Neural cell (in vitro differentiated cells): Measurements from ENCODE around the gene TJP1. TPM values are rescaled to one million over a fixed set of nuclear protein-coding genes. Genes with fewer than 3 reads are reported as not detected.

Experiments
- H2AFZ ChIP-seq: fragments of 200-600, 300-800 bp; sonication (generic), shearing (Covaris generic); 2 replicates; pipeline ENCODE4 v1.6.0; 2014; ENCODE audit warnings: low read depth, mild to moderate bottlenecking, antibody characterized with exemption, low read length, moderate library complexity
- H3F3A ChIP-seq: fragments of 200-600 bp; shearing (Covaris generic); 2 replicates; pipeline ENCODE4 v1.6.1; 2016; ENCODE audit warnings: mild to moderate bottlenecking, moderate library complexity, mixed read lengths, antibody characterized with exemption, low read length; ENCODE audit not compliant: insufficient read depth, poor library complexity, severe bottlenecking
- H3K27ac ChIP-seq: fragments of 200-600, 300-800 bp; sonication (generic), shearing (Covaris generic); 2 replicates; pipeline ENCODE4 v1.5.1; 2014; ENCODE audit warnings: mild to moderate bottlenecking, low read length, moderate library complexity
- H3K27me3 ChIP-seq: fragments of 300-800, 200-600 bp; sonication (generic), shearing (Covaris generic); 2 replicates; pipeline ENCODE4 v1.6.0; 2014; ENCODE audit warnings: mild to moderate bottlenecking, low read depth, low read length, moderate library complexity; ENCODE audit not compliant: insufficient read depth
- H3K36me3 ChIP-seq: fragments of 300-800, 200-600 bp; sonication (generic), shearing (Covaris generic); 2 replicates; pipeline ENCODE4 v1.5.1; 2014; ENCODE audit warnings: mild to moderate bottlenecking, antibody characterized with exemption, low read length, moderate library complexity; ENCODE audit not compliant: insufficient read depth
- H3K4me2 ChIP-seq: fragments of 300-800, 200-600 bp; sonication (generic), shearing (Covaris generic); 2 replicates; pipeline ENCODE4 v1.6.0; 2014; ENCODE audit warnings: mild to moderate bottlenecking, low read length
- H3K4me3 ChIP-seq: fragments of 300-800, 200-600 bp; sonication (generic), shearing (Covaris generic); 2 replicates; pipeline ENCODE4 v1.5.1; 2014; ENCODE audit warnings: mild to moderate bottlenecking, low read length, moderate library complexity
- H3K79me2 ChIP-seq: fragments of 200-600 bp; shearing (Covaris generic); replicated peaks from 2 replicates; pipeline ENCODE4 v1.6.0; 2014; ENCODE audit warnings: mild to moderate bottlenecking, low read length, moderate library complexity; ENCODE audit not compliant: insufficient read depth
- H3K9ac ChIP-seq: fragments of 300-800, 200-600 bp; sonication (generic), shearing (Covaris generic); 2 replicates; pipeline ENCODE4 v1.6.1; 2016; ENCODE audit warnings: mild to moderate bottlenecking, low read length, mixed read lengths
- H3K9me2 ChIP-seq: fragments of 200-600 bp; shearing (Covaris generic); 2 replicates; pipeline ENCODE4 v1.6.1; 2016; ENCODE audit warnings: mild to moderate bottlenecking, low read length, mixed read lengths; ENCODE audit not compliant: insufficient read depth
- H3K9me3 ChIP-seq: fragments of 200-600, 300-800 bp; sonication (generic), shearing (Covaris generic); 2 replicates; pipeline ENCODE4 v1.6.1; 2016; ENCODE audit warnings: mild to moderate bottlenecking, mixed run types, low read length, moderate library complexity, mixed read lengths
- H4K20me1 ChIP-seq: fragments of 200-600 bp; shearing (Covaris generic); 2 replicates; pipeline ENCODE4 v1.6.1; 2016; ENCODE audit warnings: mild to moderate bottlenecking, mixed run types; ENCODE audit not compliant: insufficient read depth
- CTCF ChIP-seq: fragments of 450-650 bp; IDR thresholded peaks from 2 replicates; pipeline ENCODE4 v1.5.1; 2014; ENCODE audit warnings: antibody characterized with exemption, mild to moderate bottlenecking, moderate library complexity; ENCODE audit not compliant: poor library complexity, severe bottlenecking
- EP300 ChIP-seq: fragments of 450-650 bp; conservative IDR thresholded peaks from 2 replicates; pipeline ENCODE4 v1.6.1; 2014; ENCODE audit warnings: antibody characterized with exemption, mild to moderate bottlenecking, moderate library complexity; ENCODE audit not compliant: poor library complexity, severe bottlenecking
- EZH2 ChIP-seq: fragments of 200-600, 300-800 bp; shearing (Covaris generic), sonication (generic); IDR thresholded peaks from 2 replicates; pipeline ENCODE4 v1.6.1; 2014; ENCODE audit warnings: antibody characterized with exemption, low read length, borderline replicate concordance, mild to moderate bottlenecking; ENCODE audit not compliant: insufficient read depth, poor library complexity, severe bottlenecking
- MXI1 ChIP-seq: fragments of 450-650 bp; conservative IDR thresholded peaks from 2 replicates; pipeline ENCODE4 v1.6.1; 2014; ENCODE audit warnings: antibody characterized with exemption, mild to moderate bottlenecking; ENCODE audit not compliant: poor library complexity, severe bottlenecking
- POLR2AphosphoS5 ChIP-seq: IDR thresholded peaks from 2 replicates; pipeline ENCODE4 v1.6.1; 2012
- RAD21 ChIP-seq: fragments of 450-650 bp; conservative IDR thresholded peaks from 2 replicates; pipeline ENCODE4 v1.6.1; 2014; ENCODE audit warnings: antibody characterized with exemption, mild to moderate bottlenecking, moderate library complexity
- SMC3 ChIP-seq: fragments of 450-650 bp; conservative IDR thresholded peaks from 2 replicates; pipeline ENCODE4 v1.6.1; 2014; ENCODE audit warnings: antibody characterized with exemption, mild to moderate bottlenecking, moderate library complexity; ENCODE audit not compliant: poor library complexity
- TAF1 ChIP-seq: IDR thresholded peaks from 2 replicates; pipeline ENCODE4 v1.6.1; 2012; ENCODE audit warnings: low read depth
- polyA plus RNA-seq: library from polyadenylated mRNA; depleted of rRNA; stranded (reverse); fragments of >200 nt; gene quantifications from 2 replicates; pipeline ENCODE4 v1.2.3, GENCODE V29; 2014
- TF ChIP-seq, protein P1 (sequence below): IDR thresholded peaks from 2 replicates; pipeline ENCODE4 v1.6.1; 2012; ENCODE audit warnings: borderline replicate concordance

TJP1 gene
- polyA plus RNA-seq, 1 donor from 2014 or later, result 6.2 TPM

DNA sequence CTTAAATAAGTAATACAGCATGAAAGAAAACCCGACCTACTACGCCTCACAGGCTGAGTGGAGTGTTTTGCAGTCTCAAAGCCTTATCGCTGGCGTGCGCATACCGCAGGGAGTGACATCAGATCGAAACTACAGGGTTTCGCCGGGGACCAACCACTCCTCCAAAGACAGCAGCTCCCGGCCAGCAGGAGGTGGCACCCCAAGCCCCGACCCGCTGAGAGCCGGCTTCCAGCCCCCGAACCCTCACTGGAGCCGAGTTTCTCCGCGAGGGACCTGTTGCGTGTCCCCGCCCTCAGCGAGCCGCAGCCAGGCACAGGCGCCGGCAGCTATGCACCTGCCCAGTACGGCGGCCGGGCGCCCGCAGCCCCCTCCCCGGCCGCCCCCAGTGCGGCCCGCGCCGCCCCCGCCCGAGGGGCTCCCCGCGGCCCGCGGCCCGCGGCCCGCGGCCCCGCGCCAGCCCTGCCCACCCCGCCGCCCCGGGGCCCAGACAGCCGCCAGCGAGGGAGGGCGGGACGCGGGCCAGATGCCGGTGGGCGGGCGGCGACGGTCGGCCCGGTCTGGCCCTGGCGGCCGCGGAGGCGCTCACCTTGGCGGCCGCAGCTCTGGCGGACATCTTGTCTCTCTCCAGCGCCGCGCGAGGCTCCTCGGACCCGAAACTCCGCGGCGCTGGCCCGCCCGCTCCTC lies 710 bp downstream of the TJP1 start:
- peaks cover 38% of the 10 kb centered on the region for H3K79me2 ChIP-seq
- peak overlapping the region; percentile 84 for H3K4me3 ChIP-seq
- H3K4me2 ChIP-seq, result peak overlapping the region; percentile 74
- TF ChIP-seq RAD21, result no peak
- no peak for TF ChIP-seq MXI1
- TF ChIP-seq CTCF, result no peak
- no peak for TF ChIP-seq POLR2AphosphoS5
- TF ChIP-seq TAF1, result no peak
- no peaks in the 10 kb centered on the region for H3K27me3 ChIP-seq
- H3K9me2 ChIP-seq, result no peaks in the 10 kb centered on the region
- no peak overlapping the region for H3K27ac ChIP-seq
- H3F3A ChIP-seq, result peaks cover 4% of the 10 kb centered on the region
- no peaks in the 10 kb centered on the region for H3K9me3 ChIP-seq
- H3K36me3 ChIP-seq, result no peaks in the 10 kb centered on the region
- H4K20me1 ChIP-seq, result no peaks in the 10 kb centered on the region
- H2AFZ ChIP-seq, result no peak overlapping the region
- peak overlapping the region; percentile 53 for H3K9ac ChIP-seq

GRCh38 chr15:29820394-29821154 lies 1.7 kb downstream of the TJP1 start:
- Histone ChIP-seq H3K79me2 (peaks cover 47% of the 10 kb centered on the region), H3K36me3 (no peaks in the 10 kb centered on the region), H3K27ac (no peak overlapping the region), H3K4me2 (peak overlapping the region; percentile 74), H2AFZ (no peak overlapping the region), H3K9me2 (no peaks in the 10 kb centered on the region), H4K20me1 (no peaks in the 10 kb centered on the region), H3F3A (peaks cover 4% of the 10 kb centered on the region), H3K4me3 (peak overlapping the region; percentile 84), H3K9me3 (no peaks in the 10 kb centered on the region), H3K9ac (no peak overlapping the region), H3K27me3 (no peaks in the 10 kb centered on the region)
- no peak for TF ChIP-seq EZH2
- no peak for TF ChIP-seq SMC3
- no peak for TF ChIP-seq MXI1
- TF ChIP-seq EP300, result no peak
- TF ChIP-seq RAD21, result no peak
- TF ChIP-seq, protein P1, sequence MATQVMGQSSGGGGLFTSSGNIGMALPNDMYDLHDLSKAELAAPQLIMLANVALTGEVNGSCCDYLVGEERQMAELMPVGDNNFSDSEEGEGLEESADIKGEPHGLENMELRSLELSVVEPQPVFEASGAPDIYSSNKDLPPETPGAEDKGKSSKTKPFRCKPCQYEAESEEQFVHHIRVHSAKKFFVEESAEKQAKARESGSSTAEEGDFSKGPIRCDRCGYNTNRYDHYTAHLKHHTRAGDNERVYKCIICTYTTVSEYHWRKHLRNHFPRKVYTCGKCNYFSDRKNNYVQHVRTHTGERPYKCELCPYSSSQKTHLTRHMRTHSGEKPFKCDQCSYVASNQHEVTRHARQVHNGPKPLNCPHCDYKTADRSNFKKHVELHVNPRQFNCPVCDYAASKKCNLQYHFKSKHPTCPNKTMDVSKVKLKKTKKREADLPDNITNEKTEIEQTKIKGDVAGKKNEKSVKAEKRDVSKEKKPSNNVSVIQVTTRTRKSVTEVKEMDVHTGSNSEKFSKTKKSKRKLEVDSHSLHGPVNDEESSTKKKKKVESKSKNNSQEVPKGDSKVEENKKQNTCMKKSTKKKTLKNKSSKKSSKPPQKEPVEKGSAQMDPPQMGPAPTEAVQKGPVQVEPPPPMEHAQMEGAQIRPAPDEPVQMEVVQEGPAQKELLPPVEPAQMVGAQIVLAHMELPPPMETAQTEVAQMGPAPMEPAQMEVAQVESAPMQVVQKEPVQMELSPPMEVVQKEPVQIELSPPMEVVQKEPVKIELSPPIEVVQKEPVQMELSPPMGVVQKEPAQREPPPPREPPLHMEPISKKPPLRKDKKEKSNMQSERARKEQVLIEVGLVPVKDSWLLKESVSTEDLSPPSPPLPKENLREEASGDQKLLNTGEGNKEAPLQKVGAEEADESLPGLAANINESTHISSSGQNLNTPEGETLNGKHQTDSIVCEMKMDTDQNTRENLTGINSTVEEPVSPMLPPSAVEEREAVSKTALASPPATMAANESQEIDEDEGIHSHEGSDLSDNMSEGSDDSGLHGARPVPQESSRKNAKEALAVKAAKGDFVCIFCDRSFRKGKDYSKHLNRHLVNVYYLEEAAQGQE, result no peak
- TF ChIP-seq CTCF, result no peak
